ENCODE results near the gene TUT1.

DNA sequence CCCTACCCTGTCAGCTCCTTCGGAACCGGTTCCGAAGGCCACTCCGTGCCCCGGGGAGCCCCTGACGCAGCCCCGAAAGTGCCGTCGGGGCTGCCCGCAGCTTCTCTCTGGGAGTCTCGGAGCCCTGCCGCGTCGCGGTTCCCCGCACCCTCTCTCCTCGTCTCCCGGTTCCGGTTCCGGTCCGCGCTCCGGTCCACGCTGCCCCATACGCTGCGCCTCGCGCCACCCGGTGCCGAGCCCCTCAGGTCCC lies 9.7 kb upstream of the TUT1 start:
- TF ChIP-seq, protein P1, sequence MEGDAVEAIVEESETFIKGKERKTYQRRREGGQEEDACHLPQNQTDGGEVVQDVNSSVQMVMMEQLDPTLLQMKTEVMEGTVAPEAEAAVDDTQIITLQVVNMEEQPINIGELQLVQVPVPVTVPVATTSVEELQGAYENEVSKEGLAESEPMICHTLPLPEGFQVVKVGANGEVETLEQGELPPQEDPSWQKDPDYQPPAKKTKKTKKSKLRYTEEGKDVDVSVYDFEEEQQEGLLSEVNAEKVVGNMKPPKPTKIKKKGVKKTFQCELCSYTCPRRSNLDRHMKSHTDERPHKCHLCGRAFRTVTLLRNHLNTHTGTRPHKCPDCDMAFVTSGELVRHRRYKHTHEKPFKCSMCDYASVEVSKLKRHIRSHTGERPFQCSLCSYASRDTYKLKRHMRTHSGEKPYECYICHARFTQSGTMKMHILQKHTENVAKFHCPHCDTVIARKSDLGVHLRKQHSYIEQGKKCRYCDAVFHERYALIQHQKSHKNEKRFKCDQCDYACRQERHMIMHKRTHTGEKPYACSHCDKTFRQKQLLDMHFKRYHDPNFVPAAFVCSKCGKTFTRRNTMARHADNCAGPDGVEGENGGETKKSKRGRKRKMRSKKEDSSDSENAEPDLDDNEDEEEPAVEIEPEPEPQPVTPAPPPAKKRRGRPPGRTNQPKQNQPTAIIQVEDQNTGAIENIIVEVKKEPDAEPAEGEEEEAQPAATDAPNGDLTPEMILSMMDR (IDR thresholded peaks at IDR 0.05) = no peak
- TF ChIP-seq POLR2A (IDR thresholded peaks at IDR 0.05) = no peak

All from testis (tissue), 2 donors.